Brain microvascular endothelial cell (primary cell): Measurements from ENCODE around the gene PLS1.
A peak's percentile ranks its signal among the peaks of the same experiment; 100 is the strongest.
"Not testable (repeated sequence)": the region's sequence is repeated elsewhere in the genome, so short reads cannot be mapped to it uniquely, and the experiment has no call there.

Experiments used
- DNase-seq: peaks from one replicate; pipeline ENCODE4 v3.0.0-alpha.2; 2020
- H3K27ac ChIP-seq: fragments of 250-450 bp; sonication (Bioruptor Pico); 2 replicates; pipeline ENCODE4 v1.5.1; 2020; ENCODE audit warnings: mild to moderate bottlenecking, moderate library complexity
- H3K27me3 ChIP-seq: fragments of 250-450 bp; sonication (Bioruptor Pico); replicated peaks from 2 replicates; pipeline ENCODE4 v1.5.1; 2020; ENCODE audit warnings: mild to moderate bottlenecking
- H3K36me3 ChIP-seq: fragments of 250-450 bp; sonication (Bioruptor Pico); replicated peaks from 2 replicates; pipeline ENCODE4 v1.5.1; 2020; ENCODE audit warnings: mild to moderate bottlenecking
- H3K4me3 ChIP-seq: 2 replicates; pipeline ENCODE4 v1.5.1; 2011; ENCODE audit warnings: low read depth, mild to moderate bottlenecking, control low read depth, low read length, moderate library complexity
- CTCF ChIP-seq: IDR thresholded peaks from 2 replicates; pipeline ENCODE4 v1.5.1; 2011; ENCODE audit warnings: low read depth, mild to moderate bottlenecking, moderate library complexity, low read length, control low read depth, inconsistent platforms; ENCODE audit errors: missing control alignments
- in situ Hi-C: cut with HindIII; loops from 2 replicates; pipeline ENCODE4 v1.10.0; 2017; ENCODE audit warnings: low sequenced_read_pairs, low pct_ligation_motif_present

PLS1 gene

GRCh38 chr3:142566096-142566495 is 30.1 kb upstream of the PLS1 start:
- DNase-seq: no peak
- TF ChIP-seq CTCF: no peak
- in situ Hi-C loops: no loop called here
- Histone ChIP-seq H3K4me3 (no peak overlapping the region), H3K36me3 (peaks cover 4% of the 10 kb centered on the region), H3K27me3 (no peaks in the 10 kb centered on the region), H3K27ac (no peak overlapping the region)

DNA sequence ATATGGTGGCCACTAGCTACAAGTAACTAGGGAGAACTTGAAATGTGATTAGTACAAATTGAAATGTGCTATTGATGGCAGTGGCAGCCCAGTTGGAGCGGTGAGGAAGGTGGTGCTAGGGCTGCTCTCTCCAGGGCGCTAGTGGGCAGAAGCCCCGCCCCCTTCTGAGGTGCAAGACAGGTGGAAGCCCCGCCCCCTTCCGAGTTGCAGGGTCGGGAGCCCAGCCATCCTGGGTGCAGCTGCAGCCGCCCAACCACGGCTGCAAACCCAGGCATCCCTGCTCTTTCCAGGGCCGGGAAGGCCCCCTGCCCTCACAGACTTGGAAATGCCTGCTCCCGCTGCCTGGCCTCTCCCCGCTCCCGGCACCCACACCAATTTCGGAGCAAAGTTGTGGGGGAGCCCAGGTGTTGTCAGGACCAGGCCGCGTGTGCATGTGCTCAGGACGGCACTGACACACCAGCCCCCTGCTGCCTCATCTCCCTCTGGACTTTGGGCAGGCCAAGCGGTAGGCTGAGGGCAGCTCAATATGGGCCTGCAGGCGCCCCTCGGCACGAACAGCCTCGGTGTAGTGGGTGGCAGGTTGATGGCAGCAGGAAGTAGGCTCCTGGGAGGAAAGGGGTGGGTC is 27.7 kb upstream of the PLS1 start:
- peaks cover 4% of the 10 kb centered on the region for H3K36me3 ChIP-seq
- DNase-seq: no peak
- H3K27me3 ChIP-seq: no peaks in the 10 kb centered on the region
- no peak for TF ChIP-seq CTCF
- no peak overlapping the region for H3K27ac ChIP-seq
- no peak overlapping the region for H3K4me3 ChIP-seq
- in situ Hi-C loops: no loop called here

GRCh38 chr3:142569422-142569821 is 26.8 kb upstream of the PLS1 start:
- H3K27me3 ChIP-seq, H3K27ac ChIP-seq, H3K4me3 ChIP-seq, H3K36me3 ChIP-seq, in situ Hi-C loops: not testable (repeated sequence)
- DNase-seq: peak; percentile 7

DNA sequence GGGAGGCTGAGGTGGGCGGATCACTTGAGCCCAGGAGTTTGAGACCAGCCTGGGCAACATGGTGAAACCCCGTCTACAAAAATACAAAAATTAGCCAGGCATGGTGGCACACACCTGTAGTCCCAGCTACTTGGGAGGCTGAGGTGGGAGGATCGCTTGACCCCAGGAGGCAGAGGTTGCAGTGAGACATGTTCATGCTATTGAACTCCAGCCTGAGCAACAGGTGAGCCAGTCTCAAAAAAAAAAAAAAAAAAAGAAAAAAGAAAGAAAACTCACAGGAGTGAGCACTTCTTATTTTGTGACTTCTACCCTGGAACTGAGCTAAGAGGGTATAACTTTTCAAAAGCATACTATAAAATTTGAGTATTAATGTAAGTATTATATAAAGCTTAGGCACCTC is 22.0 kb upstream of the PLS1 start:
- H3K27me3 ChIP-seq, H3K27ac ChIP-seq, DNase-seq, in situ Hi-C loops, H3K36me3 ChIP-seq, H3K4me3 ChIP-seq: not testable (repeated sequence)

GRCh38 chr3:142574665-142575064 is 21.5 kb upstream of the PLS1 start:
- Histone ChIP-seq H3K27ac (no peak overlapping the region), H3K27me3 (no peaks in the 10 kb centered on the region), H3K36me3 (peaks cover 2% of the 10 kb centered on the region), H3K4me3 (no peak overlapping the region)
- in situ Hi-C loops: loop anchor here (25.0 kb wide), 1 partner anchor 438 kb away; the partner anchor contains the start of gene U2SURP
- DNase-seq: no peak
- no peak for TF ChIP-seq CTCF

DNA sequence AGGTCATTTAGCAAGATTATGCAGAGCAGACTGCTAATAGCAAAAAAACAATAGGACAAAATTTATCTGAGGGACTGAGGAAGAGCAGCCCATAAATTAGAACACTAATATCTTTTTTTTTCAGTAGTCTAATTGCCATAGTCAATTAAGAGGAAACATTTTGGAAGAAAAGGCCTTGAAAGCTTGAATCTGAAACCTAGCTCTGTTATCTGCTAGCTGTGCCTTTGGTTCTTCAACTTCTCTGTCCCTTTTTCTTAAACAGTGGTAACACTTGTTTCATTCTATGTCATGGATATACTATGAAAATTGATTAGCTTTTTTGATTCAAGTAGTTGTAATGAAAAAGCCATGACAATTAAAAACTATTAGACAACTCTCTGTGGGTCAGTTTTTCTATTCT is 19.4 kb upstream of the PLS1 start:
- no peak overlapping the region for H3K4me3 ChIP-seq
- no peak overlapping the region for H3K27ac ChIP-seq

More for the DNA sequence above, 19.4 kb upstream of the PLS1 start:
- TF ChIP-seq CTCF: no peak
- H3K27me3 ChIP-seq: no peaks in the 10 kb centered on the region
- no peaks in the 10 kb centered on the region for H3K36me3 ChIP-seq
- in situ Hi-C loops: loop anchor here (25.0 kb wide), 1 partner anchor 436 kb away; the partner anchor contains the start of gene U2SURP
- no peak for DNase-seq
